Measurements from ENCODE around the gene PTMS.

DNA sequence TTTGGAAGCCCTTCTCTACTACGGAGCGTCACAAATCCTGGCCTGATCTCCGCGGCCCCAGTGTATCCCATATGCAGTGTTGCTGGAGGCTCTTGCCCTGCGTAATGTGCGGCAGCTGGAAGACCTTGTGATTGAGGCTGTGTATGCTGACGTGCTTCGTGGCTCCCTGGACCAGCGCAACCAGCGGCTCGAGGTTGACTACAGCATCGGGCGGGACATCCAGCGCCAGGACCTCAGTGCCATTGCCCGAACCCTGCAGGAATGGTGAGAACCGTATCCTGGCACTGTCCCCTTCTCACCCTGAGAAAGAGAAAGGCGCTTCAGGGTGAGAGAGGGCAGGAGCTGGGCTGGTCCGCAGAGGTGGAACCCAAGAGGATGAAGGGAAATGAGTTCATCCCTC lies 37.0 kb upstream of the PTMS start:
- TF ChIP-seq ZNF175 (tag by site-specific recombination; IDR thresholded peaks at IDR 0.05) (no peak), ZBTB48 (tag by site-specific recombination; IDR thresholded peaks at IDR 0.05) (no peak), ZNF776 (tag by site-specific recombination; IDR thresholded peaks at IDR 0.05; ENCODE audit: borderline replicate concordance) (no peak), HOXA7 (CRISPR knock-in tag; IDR thresholded peaks at IDR 0.05; ENCODE audit: borderline replicate concordance) (no peak), CTCF (tag by site-specific recombination; IDR thresholded peaks at IDR 0.05) (no peak), MYNN (tag by site-specific recombination; IDR thresholded peaks at IDR 0.05; ENCODE audit: borderline replicate concordance) (no peak), ZNF548 (tag by site-specific recombination; IDR thresholded peaks at IDR 0.05) (no peak)
